CMK (cell line): ENCODE results near the gene STYXL2.
A peak's percentile ranks its signal among the peaks of the same experiment; 100 is the strongest.

Source experiments
- DNase-seq: peaks from one replicate; pipeline ENCODE4 v3.0.0-alpha.2; 2010; ENCODE audit warnings: low read depth

The STYXL2 gene

GRCh38 chr1:167110586-167110985, 16.7 kb downstream of the STYXL2 start:
- DNase-seq, result no peak

DNA sequence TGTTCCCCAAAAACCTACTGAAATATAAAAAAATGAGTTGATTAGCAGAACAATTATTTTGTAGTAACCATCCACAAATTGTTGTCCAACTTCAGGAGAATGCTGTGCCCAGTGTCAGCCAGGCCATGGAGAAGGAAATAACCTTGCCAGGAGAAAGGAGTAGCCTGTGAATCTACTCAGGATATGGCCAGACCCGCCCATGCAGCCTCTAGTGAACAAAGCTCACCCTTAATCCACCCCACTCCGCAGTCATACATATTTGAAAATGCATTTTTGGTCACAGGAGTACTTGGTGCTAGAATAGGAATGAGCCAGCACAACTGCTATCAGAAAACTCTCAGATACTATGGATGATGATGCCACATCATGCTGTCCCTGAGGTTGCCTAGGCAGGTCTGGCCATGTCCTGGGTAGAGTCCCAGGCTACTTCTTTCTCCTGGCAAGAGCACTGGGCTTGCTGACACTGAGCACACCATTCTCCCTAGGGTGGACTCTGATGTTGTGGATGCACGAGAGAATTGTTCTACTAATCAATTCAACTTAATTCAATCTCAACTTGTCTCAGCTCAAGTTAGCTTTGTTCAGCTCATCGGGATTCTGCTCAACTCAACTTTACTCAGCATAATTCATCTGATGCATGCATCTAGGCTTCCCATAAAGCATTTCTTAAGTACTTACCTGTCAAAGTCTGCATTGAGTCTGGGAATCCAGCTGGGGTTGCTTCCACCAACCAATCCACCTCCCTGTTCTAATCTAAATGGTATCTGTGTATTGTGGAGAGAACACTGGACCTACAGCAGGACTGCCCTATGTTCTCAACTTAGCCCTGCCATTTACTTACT, 18.2 kb downstream of the STYXL2 start:
- DNase-seq, result no peak

GRCh38 chr1:167114725-167115124, 20.9 kb downstream of the STYXL2 start:
- no peak for DNase-seq

DNA sequence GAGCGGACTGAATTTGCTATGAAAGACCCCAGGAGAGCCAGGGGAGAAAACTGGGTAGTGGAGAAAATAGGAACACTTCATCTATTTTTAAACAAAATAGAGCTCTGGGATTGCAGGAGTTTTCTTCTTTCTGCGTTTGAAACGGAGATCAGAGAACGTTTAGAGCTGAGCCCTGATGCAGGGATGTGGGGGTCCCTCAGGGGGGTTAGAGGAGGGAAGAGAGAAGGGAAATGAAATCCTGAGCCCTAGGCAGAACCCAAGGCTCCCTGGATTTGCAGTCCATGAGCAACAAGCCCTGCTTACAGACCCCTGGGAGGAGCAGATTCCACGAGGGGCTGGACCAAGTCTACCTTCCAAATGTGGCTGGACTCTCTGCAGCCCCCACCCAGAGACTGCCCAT, 21.8 kb downstream of the STYXL2 start:
- no peak for DNase-seq

DNA sequence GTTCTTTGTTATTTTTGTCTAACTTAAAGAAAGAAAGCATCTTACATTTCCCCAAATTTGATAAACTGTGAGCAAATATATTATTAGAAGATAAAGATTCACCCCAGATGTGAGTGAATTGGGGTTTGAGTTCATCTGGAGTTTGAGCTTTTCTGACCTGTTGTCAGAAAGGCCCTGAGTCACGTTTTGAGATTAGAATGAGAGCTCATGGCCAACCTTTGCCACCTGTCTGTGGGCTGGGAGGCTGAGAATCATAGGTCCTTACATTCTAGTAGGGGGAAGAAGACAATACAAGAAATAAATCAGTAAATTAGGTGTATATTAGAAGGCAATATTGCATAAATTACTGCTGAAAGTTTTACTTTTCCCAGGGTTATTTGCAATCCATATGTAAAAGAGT, 22.3 kb downstream of the STYXL2 start:
- no peak for DNase-seq

DNA sequence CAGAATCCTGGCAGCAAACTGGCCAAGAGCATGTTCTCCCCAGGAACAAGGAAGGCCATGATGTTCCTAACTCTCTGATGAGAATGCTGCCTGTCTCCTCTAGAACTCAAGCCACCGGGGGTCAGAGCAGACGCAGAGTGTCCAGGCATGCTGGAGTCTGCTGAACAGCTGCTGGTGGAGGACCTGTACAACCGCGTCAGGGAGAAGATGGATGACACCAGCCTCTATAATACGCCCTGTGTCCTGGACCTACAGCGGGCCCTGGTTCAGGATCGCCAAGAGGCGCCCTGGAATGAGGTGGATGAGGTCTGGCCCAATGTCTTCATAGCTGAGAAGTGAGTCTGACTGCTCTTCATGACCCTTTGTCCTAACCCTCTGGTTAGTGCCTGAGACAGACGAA, 23.4 kb downstream of the STYXL2 start:
- DNase-seq, result no peak

DNA sequence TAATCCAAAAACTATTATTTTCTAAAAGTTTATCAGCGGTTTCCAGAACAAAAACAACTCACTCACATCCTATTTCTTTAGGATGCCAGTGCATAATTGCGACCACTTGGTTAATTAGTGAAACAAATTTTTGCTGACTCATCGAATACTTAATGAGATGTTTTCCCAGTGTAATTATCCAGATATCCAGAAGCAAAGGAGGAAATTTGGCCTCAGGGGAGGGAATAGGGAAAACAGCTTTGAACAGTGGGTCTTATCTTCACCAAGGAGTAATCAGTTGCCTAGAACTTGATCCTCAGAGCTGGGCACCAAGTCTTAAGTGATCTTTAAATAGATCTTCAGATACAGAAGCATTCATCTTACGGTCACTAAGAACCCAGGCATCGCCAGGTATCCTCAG, 24.3 kb downstream of the STYXL2 start:
- no peak for DNase-seq

- no peak for DNase-seq
Measured at GRCh38 chr1:167119696-167120095, 25.8 kb downstream of the STYXL2 start.

GRCh38 chr1:167120899-167121298, 27.0 kb downstream of the STYXL2 start:
- DNase-seq, result no peak

DNA sequence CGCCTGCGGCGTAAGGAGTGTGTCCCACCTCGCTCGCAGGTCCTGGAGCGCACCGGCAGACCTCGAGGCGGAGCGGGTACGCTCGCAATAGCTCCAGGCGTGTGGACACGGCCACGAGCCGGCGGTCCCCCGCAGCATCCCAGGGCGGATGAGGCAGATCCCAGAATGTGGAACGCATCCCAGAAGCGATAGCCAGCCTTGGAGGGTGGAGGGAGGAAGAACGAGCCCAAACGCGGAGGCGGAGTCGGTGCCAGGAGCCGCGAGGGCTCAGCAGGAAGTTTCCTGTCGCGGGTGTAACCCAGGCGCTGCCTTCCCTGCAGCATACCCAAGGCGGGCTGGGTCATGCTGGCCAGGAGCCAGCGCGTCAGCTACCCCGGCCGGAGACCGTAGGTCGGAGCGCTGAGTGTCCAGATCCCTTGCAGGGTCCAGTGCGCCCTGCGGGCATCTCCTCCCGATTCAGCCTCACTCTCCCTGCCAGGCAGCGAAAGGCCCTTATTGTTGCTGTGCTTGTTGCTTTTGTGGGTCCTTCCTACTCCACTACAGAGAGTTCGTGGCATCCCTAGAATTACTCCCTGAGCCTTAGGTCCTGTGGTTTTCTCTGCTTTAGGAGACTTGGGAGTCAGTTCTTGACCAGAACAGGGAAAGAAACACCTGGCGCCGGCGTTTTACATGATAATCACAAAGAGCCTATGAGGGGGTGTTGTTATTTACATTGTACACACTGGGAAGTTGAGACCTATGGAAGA, 27.7 kb downstream of the STYXL2 start:
- no peak for DNase-seq

GRCh38 chr1:167122121-167122480, 28.2 kb downstream of the STYXL2 start:
- no peak for DNase-seq

DNA sequence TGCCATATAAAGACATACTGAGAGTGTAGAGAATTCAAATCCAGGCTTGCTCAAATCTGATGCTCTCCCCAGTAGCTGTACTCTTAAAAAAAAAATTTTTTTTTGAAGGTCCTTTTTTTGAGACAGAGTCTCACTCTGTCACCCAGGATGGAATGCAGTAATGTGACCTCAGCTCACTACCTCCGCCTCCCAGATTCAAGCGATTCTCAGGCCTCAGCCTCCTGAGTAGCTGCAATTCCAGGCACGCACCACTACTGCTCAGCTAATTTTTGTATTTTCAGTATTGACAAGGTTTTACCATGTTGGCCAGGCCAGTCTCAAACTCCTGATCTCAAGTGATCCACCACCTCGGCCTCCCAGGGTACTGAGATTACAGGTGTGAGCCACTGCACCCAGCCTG, 28.7 kb downstream of the STYXL2 start:
- DNase-seq, result no peak

DNA sequence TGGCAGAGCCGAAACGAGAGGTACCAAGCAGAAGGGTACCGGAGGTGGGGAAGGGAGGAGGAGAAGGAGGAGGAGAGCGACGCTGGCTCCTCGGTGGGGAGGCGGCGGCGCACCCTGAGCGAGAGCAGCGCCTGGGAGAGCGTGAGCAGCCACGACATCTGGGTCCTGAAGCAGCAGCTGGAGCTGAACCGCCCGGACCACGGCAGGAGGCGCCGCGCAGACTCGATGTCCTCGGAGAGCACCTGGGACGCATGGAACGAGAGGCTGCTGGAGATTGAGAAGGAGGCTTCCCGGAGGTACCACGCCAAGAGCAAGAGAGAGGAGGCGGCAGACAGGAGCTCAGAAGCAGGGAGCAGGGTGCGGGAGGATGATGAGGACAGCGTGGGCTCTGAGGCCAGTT, 32.4 kb downstream of the STYXL2 start:
- no peak for DNase-seq

- no peak for DNase-seq
Measured at GRCh38 chr1:167126811-167127210, 32.9 kb downstream of the STYXL2 start.

DNA sequence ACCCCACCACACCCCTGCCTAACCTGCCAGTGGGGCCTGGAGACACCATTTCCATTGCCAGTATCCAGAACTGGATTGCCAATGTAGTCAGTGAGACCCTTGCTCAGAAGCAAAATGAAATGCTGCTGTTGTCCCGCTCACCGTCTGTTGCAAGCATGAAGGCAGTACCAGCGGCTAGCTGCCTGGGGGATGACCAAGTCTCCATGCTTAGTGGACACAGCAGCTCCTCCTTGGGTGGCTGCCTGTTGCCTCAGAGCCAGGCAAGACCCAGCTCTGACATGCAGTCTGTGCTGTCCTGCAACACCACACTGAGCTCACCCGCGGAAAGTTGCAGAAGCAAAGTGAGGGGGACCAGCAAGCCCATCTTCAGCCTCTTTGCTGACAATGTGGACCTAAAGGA, 33.4 kb downstream of the STYXL2 start:
- DNase-seq, result no peak

DNA sequence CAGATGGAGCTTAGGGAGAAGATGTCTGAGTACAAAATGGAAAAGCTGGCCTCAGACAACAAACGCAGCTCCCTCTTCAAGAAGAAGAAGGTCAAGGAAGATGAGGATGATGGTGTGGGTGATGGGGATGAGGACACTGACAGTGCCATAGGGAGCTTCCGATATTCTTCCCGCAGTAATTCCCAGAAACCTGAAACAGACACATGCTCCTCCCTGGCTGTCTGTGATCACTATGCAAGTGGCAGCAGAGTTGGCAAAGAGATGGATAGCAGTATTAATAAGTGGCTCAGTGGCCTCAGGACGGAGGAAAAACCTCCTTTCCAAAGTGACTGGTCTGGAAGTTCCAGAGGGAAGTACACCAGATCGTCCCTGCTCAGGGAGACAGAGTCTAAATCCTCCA, 33.8 kb downstream of the STYXL2 start:
- DNase-seq, result no peak

DNA sequence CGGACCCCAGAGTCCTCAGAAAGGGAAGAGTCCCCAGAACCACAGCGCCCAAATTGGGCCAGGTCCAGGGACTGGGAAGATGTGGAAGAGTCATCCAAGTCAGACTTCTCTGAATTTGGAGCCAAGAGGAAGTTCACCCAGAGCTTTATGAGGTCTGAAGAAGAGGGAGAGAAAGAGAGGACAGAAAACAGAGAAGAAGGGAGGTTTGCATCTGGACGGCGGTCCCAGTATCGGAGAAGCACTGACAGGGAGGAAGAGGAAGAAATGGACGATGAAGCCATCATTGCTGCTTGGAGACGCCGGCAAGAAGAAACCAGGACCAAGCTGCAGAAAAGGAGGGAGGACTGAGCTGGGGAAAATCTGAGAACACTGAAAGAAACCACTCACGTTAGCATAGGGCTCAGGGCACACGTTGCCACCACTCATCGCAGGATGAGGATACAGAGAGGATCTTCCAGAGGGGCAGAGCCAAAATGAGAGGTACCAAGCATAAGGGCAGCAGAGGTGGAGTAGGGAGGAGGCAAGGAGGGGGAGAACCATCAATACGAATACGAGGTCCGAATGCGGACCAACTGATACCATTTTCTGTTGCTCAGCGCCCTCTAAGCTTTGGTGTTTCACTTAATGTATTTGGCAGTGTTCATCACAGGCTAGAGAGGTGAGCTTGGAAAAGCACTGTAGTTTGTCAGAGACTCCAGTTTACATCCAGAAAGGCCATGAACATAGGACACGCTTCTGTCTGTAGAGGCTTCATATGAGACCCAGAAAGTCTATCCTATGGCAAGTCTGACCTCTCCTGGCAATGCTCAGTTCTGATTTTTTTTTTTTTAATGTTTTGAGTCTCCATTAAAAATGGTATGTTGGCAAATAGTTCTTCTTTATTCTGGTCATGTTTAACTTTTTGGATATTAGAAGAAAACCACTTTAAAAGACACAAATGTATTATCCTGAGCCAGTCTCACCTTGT, 34.7 kb downstream of the STYXL2 start:
- DNase-seq, result no peak

- peak; percentile 86 for DNase-seq
Measured at GRCh38 chr1:167130829-167131510, 37.1 kb downstream of the STYXL2 start.

DNA sequence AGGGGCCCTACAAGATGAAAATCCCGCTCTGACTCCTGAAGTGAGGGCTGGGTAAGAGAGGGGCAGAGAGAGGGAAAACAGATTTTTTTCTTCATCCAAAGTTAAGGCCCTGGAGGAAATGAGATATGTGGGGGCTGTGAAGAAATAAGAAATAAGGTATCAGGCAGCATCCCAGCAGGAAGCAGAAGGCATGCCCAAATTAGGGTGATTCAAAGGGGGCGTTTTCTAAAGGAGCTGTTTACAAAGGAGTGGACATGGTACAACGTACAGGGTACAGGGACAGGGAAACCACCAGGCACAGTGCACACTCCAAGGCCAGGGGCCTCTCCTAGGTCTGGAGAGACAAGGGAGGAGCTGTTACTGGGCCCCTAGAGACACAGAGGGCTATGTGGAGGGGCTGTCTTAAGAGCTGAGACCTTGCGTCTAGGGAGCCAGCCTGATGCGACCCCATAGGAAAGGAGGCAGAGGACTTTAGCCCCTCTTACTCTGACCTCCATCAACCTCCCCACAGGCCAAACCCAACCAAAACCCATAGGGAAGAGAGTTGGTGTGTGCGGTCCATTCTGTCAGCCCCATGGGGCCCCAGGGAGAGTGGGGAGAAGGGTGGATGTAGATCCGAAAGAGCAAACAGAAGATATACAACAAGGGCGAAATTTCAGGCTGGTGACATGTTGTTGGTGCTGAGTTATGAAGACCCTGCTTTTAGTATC, 38.6 kb downstream of the STYXL2 start:
- DNase-seq, result no peak

- no peak for DNase-seq
Measured at GRCh38 chr1:167135281-167135840, 41.5 kb downstream of the STYXL2 start.

- no peak for DNase-seq
Measured at GRCh38 chr1:167136191-167136614, 42.3 kb downstream of the STYXL2 start.
